ENCODE measurements around the gene CFTR.

Gene CFTR

DNA sequence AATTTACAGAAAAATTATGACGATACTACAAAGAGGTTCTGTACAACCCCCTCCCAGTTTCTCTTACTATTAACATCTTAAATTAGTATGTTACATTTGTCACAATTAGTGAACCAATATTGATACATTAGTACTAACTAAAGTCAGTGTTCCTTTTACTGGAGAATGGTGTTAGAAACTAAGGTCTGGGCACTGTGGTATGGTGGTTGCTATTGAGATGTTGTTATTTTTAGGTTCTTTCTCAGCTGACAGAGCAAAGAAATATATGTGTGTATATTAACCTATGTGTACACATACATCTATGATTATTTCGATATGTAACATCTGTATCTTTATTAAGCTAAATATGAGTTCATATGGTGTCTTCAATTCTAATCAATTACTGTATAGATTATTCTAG, 11.7 kb upstream of the CFTR start:
- no peak for TF ChIP-seq Cebpa-rat (IDR thresholded peaks at IDR 0.05)
- Histone ChIP-seq H3K27ac (no peak overlapping the region), H3K9ac (no peak overlapping the region), H3K9me3 (replicated peaks in 1 of 11) (0 out of 22 replicates have a peak, but pooled peaks cover 0 to 3% (median 0%) of the 10 kb centered on the region in 11 experiments), H3K4me2 (no peak overlapping the region), H3K4me1 (peaks cover 0 to 10% (median 0%) of the 10 kb centered on the region in 10 experiments; a peak in 1 of 20 replicates), H3K27me3 (no peaks in the 10 kb centered on the region), H4K20me1 (no peaks in the 10 kb centered on the region), H3K36me3 (no peaks in the 10 kb centered on the region), H3K4me3 (no peak overlapping the region)

GRCh38 chr7:117470777-117471176, 9.0 kb upstream of the CFTR start:
- Histone ChIP-seq H3K4me1 (peaks cover 0 to 10% (median 0%) of the 10 kb centered on the region in 10 experiments; a peak in 1 of 20 replicates), H3K9ac (no peak overlapping the region), H4K20me1 (no peaks in the 10 kb centered on the region), H3K4me2 (no peak overlapping the region; a peak in 1 of 22 replicates), H3K36me3 (no peaks in the 10 kb centered on the region), H3K4me3 (no peak overlapping the region), H3K9me3 (replicated peaks in 1 of 11) (no peaks in the 10 kb centered on the region), H3K27ac (no peak overlapping the region), H3K27me3 (no peaks in the 10 kb centered on the region)
- TF ChIP-seq Cebpa-rat (IDR thresholded peaks at IDR 0.05): no peak

GRCh38 chr7:117472335-117472734, 7.5 kb upstream of the CFTR start:
- Histone ChIP-seq H4K20me1 (no peaks in the 10 kb centered on the region), H3K9ac (no peak overlapping the region), H3K27me3 (no peaks in the 10 kb centered on the region), H3K36me3 (no peaks in the 10 kb centered on the region), H3K27ac (no peak overlapping the region), H3K4me2 (no peak overlapping the region), H3K4me3 (no peak overlapping the region), H3K9me3 (replicated peaks in 1 of 11) (no peaks in the 10 kb centered on the region), H3K4me1 (peaks cover 0 to 19% (median 0%) of the 10 kb centered on the region in 10 experiments; a peak in 2 of 20 replicates)
- no peak for TF ChIP-seq Cebpa-rat (IDR thresholded peaks at IDR 0.05)

DNA sequence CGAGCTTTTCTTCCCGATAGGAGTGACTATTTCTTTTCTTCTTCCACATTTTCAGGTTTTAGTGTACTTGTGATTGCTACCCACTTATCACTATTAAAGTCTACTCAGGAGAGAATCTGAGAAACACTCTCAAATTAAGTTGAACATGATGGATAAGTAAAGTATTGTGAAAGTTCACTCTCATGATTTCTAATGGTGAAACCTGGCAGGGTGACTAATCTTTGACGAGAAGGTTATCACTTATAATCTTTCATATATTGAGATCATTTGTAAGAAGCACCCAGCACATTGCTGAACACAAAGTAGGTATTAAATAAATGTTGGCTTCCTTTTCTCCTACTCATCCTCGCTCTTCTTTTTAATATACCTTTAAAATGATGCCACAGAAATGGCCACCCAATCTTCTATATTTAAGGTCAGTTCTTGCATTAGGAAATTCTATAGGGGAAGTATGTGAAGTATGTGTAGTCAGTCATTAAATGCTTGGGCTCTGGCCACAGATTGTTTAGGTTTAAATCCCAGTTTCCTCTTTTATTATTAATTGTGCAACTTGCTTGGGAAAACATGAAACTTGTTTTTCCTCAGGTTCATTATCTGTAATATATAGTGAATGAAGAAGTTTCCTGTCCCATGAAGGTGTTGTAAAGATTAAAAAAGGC, 3.1 kb upstream of the CFTR start:
- H3K36me3 ChIP-seq: no peaks in the 10 kb centered on the region
- peaks cover 0 to 6% (median 0%) of the 10 kb centered on the region in 11 experiments; a peak in 2 of 22 replicates for H3K9me3 ChIP-seq (replicated peaks in 1 of 11)
- H3K4me2 ChIP-seq: peak overlapping the region in 1 of 11 experiments; percentile 20; a peak in 2 of 22 replicates
- no peak overlapping the region for H3K9ac ChIP-seq
- no peak overlapping the region for H3K27ac ChIP-seq
- H3K27me3 ChIP-seq: no peaks in the 10 kb centered on the region
- no peak for TF ChIP-seq Cebpa-rat (IDR thresholded peaks at IDR 0.05)
- peaks cover 0 to 9% (median 0%) of the 10 kb centered on the region in 10 experiments; a peak in 1 of 20 replicates for H3K4me1 ChIP-seq
- H3K4me3 ChIP-seq: no peak overlapping the region
- H4K20me1 ChIP-seq: no peaks in the 10 kb centered on the region

GRCh38 chr7:117478836-117479224, 995 bp upstream of the CFTR start:
- Histone ChIP-seq H3K4me3 (no peak overlapping the region), H3K36me3 (no peaks in the 10 kb centered on the region), H3K4me1 (peaks cover 0 to 9% (median 0%) of the 10 kb centered on the region in 10 experiments; a peak in 1 of 20 replicates), H4K20me1 (no peaks in the 10 kb centered on the region), H3K27ac (no peak overlapping the region), H3K9ac (no peak overlapping the region), H3K27me3 (no peaks in the 10 kb centered on the region), H3K9me3 (replicated peaks in 1 of 11) (peaks cover 0 to 6% (median 0%) of the 10 kb centered on the region in 11 experiments; a peak in 2 of 22 replicates), H3K4me2 (no peak overlapping the region)
- TF ChIP-seq Cebpa-rat (IDR thresholded peaks at IDR 0.05): no peak

DNA sequence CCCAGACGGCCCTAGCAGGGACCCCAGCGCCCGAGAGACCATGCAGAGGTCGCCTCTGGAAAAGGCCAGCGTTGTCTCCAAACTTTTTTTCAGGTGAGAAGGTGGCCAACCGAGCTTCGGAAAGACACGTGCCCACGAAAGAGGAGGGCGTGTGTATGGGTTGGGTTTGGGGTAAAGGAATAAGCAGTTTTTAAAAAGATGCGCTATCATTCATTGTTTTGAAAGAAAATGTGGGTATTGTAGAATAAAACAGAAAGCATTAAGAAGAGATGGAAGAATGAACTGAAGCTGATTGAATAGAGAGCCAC, 184 bp downstream of the CFTR start:
- peaks cover 0 to 9% (median 0%) of the 10 kb centered on the region in 10 experiments; a peak in 1 of 20 replicates for H3K4me1 ChIP-seq
- H4K20me1 ChIP-seq: no peaks in the 10 kb centered on the region
- H3K36me3 ChIP-seq: no peaks in the 10 kb centered on the region
- H3K27me3 ChIP-seq: no peaks in the 10 kb centered on the region
- no peak overlapping the region for H3K4me2 ChIP-seq
- no peak for TF ChIP-seq Cebpa-rat (IDR thresholded peaks at IDR 0.05)
- no peak overlapping the region for H3K27ac ChIP-seq
- no peak overlapping the region for H3K4me3 ChIP-seq
- H3K9me3 ChIP-seq (replicated peaks in 1 of 11): peaks cover 0 to 6% (median 0%) of the 10 kb centered on the region in 11 experiments; a peak in 2 of 22 replicates
- H3K9ac ChIP-seq: no peak overlapping the region

GRCh38 chr7:117480978-117481377, 1.2 kb downstream of the CFTR start:
- Histone ChIP-seq H3K9ac (no peak overlapping the region), H3K4me2 (no peak overlapping the region), H3K36me3 (no peaks in the 10 kb centered on the region), H3K9me3 (replicated peaks in 1 of 11) (peaks cover 0 to 6% (median 0%) of the 10 kb centered on the region in 11 experiments; a peak in 2 of 22 replicates), H3K27ac (no peak overlapping the region), H4K20me1 (no peaks in the 10 kb centered on the region), H3K27me3 (no peaks in the 10 kb centered on the region), H3K4me3 (no peak overlapping the region), H3K4me1 (peaks cover 0 to 9% (median 0%) of the 10 kb centered on the region in 10 experiments; a peak in 1 of 20 replicates)
- no peak for TF ChIP-seq Cebpa-rat (IDR thresholded peaks at IDR 0.05)

DNA sequence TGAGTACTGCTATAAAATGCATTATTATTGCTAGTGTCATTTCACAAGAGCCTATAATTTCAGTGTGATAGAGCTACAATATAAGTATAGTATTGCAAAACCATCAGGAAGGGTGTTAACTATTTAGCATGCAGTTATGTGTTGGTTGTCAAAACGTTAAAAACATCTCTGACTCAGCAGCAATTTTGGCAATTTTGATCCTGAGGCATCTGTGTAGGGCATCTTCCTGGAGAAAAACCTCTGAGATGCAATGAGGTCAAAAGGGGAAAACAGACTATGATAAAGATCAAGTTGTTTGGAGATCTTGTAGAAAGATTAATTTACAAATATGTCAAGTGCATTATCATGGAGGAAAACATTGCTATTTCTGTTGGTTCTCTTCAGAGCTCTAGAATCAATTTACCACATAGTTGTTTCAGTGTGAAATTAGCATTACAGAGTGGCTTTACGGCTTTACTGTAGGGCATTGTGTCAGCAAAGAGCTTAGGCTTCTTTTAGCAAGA, 5.3 kb downstream of the CFTR start:
- no peaks in the 10 kb centered on the region for H3K4me1 ChIP-seq
- no peaks in the 10 kb centered on the region for H3K27me3 ChIP-seq
- no peak for TF ChIP-seq Cebpa-rat (IDR thresholded peaks at IDR 0.05)
- H3K4me2 ChIP-seq: no peak overlapping the region
- H3K9me3 ChIP-seq (replicated peaks in 1 of 11): no peaks in the 10 kb centered on the region
- H4K20me1 ChIP-seq: no peaks in the 10 kb centered on the region
- H3K9ac ChIP-seq: no peak overlapping the region
- no peak overlapping the region for H3K27ac ChIP-seq
- H3K36me3 ChIP-seq: no peaks in the 10 kb centered on the region
- H3K4me3 ChIP-seq: no peak overlapping the region

DNA sequence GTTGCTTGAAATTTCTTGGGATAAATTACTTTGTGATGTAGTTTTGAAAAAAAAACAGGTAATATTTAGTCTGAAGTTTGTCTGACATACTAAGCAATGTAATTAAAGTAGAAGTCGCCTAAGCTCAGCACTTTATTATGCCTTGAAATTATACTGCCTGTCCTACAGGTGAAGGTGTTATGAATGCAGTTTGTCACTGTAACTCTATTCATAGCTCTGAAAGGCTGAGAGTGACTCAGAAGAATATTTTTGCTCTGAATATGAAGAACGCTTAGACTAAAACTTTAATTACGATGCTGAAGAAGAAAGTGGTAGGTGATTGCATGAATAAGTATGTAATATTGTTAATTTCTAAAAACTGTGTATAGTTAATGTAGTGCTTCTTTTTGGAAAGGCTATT, 9.2 kb downstream of the CFTR start:
- TF ChIP-seq Cebpa-rat (IDR thresholded peaks at IDR 0.05): no peak
- Histone ChIP-seq H3K4me2 (no peak overlapping the region), H4K20me1 (no peaks in the 10 kb centered on the region), H3K4me1 (peaks cover 0 to 11% (median 0%) of the 10 kb centered on the region in 10 experiments; a peak in 2 of 20 replicates), H3K9me3 (replicated peaks in 1 of 11) (no peaks in the 10 kb centered on the region), H3K27ac (no peak overlapping the region), H3K4me3 (no peak overlapping the region), H3K36me3 (no peaks in the 10 kb centered on the region), H3K27me3 (no peaks in the 10 kb centered on the region), H3K9ac (no peak overlapping the region)

DNA sequence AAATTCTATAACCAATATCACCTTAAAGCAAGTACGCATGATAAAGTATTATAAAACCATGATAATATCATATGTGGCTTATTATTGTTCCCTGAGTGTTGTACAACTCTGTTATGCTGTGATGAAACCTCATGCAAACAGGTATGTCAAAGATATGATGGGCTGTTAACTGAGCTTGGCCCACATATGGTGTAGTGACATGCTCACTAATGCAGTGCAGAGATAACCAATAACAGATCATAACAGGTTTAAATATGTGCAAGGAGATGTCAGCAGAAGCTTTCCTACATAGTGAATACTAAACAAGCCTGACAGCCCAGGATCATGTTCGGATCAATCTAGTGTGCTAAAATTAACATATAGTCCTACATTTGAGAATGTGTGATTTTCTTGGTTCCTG, 9.6 kb downstream of the CFTR start:
- Histone ChIP-seq H3K4me3 (no peak overlapping the region), H3K9me3 (replicated peaks in 1 of 11) (no peaks in the 10 kb centered on the region), H3K27ac (no peak overlapping the region), H3K27me3 (no peaks in the 10 kb centered on the region), H3K9ac (no peak overlapping the region), H4K20me1 (no peaks in the 10 kb centered on the region), H3K4me1 (peaks cover 0 to 11% (median 0%) of the 10 kb centered on the region in 10 experiments; a peak in 2 of 20 replicates), H3K4me2 (no peak overlapping the region), H3K36me3 (no peaks in the 10 kb centered on the region)
- no peak for TF ChIP-seq Cebpa-rat (IDR thresholded peaks at IDR 0.05)
